HUDEP-2 (cell line): ENCODE data around the gene BNC2.
"Not testable (repeated sequence)": the region's sequence is repeated elsewhere in the genome, so short reads cannot be mapped to it uniquely, and the experiment has no call there.

Experiments
- DNase-seq, 76 experiments: peaks; one replicate each; lab custom pipeline; 2025; ENCODE audit not compliant: unreplicated experiment in 76 of 76; lab: John Stamatoyannopoulos, UW

Gene BNC2

DNA sequence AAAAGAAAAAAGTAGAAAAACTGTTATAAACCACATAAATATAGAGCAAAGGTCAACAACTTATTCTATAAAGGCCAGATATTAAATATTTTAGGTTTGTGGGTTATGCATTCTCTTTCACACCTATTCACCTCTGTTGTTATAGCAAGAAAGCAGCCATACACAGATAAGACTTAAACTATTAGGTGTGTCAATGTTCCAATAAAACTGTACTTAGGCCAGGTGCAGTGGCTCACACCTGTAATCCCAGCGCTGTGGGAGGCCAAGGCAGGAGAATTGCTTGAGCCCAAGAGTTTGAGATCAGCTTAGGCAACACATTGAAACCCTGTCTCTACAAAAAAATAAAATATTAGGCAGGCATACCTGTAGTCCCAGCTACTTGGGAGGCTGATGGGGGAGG lies 314.7 kb downstream of the BNC2 start:
- DNase-seq: no peak

DNA sequence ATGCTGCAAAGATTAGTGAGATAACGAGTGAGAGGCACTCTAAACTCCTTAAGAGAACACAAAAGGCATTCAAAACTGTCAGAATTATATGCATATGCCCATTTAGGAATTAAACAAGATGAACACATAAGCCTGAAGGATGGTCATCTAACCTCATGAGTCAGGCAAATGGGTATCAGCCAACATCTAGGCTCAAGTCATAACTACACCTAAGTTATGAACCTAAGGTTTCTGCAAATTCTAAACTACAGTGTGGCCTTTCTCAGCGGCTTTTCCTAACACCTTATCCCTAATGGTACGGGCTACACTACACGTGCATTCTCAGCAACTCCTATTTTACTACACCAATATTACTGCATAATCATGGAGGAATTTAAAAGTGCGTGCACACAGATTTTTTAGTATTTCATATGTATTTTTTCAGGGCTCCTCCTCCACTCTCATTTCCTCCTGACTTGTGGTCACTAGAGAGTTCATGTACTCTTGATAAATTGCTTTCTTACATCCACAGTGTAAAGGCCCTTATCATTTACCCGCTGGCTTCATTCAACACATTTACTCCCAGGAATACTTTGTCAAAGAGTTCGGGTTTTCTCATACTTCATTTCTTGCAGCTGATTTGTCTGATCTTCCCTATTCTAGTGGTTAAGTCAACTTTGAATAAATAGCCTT lies 316.5 kb downstream of the BNC2 start:
- no peak for DNase-seq

DNA sequence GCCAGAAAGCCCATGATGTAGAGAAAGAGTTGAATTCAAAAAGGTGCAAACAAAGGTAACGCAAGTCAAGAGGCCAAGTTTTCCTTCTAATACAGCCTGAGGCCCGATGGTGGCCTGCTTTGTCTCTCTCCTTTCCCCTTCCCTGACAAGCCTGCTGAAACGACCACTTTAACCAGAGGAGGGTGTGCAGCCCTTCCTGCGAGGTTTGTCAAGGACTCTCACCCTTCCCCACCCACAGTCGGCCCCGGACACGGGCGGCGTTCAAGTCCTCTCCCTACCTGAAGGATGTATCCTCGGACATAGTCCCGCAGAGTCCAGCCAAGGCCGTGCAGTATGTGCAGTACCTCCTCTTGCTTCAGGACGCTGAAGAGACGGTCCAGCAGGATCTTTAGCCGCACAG lies 318.2 kb downstream of the BNC2 start:
- DNase-seq: no peak

- no peak for DNase-seq
Observed at GRCh38 chr9:16551692-16552091, 318.8 kb downstream of the BNC2 start.

DNA sequence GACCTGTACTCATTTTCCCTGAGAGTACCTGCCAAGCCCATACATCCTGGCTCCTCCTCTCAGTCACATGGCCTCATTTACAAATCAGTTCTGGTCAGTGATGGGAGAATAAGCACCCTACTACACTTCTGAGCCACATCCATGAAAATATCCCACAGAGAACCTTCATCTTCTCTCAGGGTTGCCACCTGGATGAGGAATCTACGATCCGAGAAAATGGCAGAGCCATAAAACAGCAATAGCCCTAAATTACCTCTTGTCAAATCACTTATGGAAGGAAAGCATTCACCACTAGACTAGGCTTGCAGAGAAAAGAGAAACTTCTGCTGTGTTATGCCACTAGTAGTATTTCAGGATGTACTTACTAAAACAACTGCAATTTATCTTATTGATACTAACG lies 324.8 kb downstream of the BNC2 start:
- DNase-seq: no peak

DNA sequence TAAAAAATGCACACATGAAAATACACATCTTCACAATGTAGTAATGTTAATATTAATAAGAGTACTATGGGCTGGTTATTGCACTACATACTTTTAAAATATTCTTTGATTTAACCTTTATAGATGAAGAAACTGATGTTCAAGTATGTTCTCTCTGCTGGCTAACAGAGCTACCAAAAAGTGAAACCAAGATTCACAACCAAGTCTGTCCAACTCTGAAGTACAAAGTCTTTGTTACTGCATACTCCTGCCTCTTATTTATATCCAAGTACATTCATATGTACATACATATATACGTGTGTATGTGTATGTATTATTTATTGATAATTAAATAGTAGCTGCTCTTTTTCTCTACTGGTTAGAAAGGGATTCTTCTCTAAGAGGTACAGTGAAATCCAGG lies 325.6 kb downstream of the BNC2 start:
- no peak for DNase-seq

DNA sequence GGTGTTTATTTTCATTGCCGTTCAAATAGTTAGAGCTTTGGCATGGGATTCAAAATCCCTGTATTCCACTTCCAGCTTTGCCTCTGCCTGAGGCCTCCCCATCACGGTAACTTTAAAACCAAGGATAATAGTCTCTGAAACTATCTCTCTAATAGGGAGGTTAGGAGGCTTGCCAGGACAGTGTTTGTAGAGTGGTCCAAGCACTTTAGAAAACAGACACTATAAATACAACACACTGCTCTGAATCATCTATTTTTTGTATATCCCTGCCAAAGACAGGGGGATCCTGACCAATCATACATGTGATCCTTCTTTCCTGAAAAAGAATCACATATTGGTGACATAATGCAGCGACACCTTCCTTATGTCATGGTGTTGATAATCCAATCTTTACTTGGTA lies 326.8 kb downstream of the BNC2 start:
- DNase-seq: no peak

GRCh38 chr9:16543225-16543624 lies 327.2 kb downstream of the BNC2 start:
- no peak for DNase-seq

GRCh38 chr9:16542290-16542689 lies 328.2 kb downstream of the BNC2 start:
- no peak for DNase-seq

DNA sequence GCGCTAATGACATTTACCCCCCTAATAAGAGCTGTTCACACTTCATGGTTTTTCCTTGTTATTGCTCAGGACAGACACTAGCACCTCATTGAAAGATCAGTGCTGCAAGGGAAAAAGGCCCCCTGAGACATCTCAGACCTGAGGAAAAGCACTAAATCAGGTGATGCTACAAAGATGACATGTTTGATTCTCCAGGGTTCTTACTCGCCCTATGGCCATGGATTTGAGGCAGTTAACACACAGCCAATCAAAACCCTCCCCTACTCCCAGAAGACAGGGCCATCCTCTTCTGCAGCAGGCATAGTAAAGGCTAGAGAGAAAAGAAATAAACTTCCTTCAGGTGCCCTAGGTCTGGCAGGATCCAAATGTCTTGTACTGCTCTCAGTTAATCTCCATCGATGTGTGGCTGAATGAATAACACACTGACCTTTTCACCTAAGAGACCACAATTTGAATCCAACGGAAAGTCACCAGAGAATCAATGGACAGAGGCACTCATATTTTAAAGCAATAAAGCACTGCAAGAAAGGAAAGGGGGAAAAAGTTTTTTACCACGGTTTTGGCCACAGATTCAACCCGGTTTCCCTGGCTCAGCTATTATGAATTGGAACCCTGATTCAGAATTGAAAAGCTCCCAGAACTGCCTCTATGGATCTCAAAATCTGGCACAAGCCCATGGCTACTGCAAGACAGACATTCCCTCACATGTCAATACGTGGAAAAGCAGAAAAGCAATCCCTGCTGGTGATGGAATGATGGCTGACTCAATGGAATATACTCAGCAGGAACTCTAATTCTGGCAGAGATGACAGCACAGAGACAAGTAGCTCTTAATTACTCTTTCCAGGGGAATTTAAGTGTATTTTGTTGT lies 329.5 kb downstream of the BNC2 start:
- no peak for DNase-seq

DNA sequence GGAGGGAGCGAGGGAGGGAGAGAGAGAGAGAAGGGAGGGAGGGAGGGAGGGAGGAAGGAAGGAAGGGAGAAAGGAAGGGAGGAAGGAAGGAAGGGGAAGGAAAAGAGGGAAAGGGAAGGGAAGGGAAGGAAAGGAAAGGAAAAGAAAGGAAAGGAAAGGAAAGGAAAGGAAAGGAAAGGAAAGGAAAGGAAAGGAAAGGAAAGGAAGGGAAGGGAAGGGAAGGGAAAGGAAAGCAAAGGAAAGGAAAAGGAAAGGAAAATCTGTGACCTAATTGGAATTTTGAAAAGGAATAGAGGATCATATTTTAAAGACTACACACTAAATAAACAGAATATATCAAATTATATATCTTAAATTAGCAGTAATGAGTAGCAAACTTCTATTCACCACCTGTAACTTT lies 330.8 kb downstream of the BNC2 start:
- not testable (repeated sequence) for DNase-seq

DNA sequence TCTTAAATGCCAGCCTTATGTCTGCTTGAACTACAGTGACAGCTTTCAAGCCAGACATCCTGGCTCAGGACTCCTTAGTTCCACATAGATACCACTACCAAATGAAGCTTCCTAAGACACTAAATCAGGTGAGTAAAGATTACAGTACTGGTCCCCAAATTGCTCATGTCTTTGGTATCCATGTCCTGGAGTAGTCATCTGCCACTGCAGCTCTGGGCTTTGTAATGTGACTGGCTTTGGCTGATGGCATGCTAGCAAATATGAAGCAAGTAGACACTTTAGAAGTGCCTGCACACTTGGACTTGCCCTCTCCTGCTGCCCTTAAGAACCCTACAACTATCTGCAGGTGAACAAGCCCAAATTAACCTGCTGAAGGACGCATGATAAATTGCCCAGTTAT lies 334.9 kb downstream of the BNC2 start:
- no peak for DNase-seq

DNA sequence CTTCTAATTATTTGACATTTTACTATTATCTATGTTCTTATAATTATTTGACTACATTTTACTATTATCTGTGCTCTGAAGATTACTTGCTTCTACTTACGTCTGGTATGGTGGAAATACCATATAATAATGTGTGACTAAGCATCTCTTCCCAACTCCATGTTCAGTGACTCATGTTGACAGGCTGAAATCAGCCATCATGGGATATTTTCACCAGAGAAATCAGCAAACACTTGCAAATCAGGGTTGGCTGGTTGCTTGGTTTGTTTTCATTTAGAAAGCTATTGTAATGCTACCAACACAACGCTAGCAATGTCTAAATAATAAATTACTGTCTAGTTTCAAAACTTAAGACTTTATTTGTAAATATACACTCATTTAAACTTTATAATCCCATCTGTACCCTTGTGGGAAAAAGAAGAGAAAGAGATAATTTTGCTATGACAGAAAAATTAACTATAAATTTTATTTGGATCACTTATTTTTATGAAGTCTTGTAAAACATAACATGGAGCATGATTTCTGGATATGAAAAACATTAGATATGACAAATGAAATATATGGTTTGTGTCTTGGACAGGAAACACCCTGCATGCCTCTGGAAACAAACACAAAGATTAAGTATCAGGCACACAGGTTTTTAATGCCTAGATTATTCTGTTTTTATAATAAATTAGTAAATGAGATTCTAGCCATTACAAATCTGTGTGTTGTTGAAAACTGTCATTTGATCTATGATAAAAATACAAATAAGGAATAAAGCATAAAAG lies 337.6 kb downstream of the BNC2 start:
- no peak for DNase-seq

GRCh38 chr9:16532272-16532671 lies 338.2 kb downstream of the BNC2 start:
- DNase-seq: no peak

DNA sequence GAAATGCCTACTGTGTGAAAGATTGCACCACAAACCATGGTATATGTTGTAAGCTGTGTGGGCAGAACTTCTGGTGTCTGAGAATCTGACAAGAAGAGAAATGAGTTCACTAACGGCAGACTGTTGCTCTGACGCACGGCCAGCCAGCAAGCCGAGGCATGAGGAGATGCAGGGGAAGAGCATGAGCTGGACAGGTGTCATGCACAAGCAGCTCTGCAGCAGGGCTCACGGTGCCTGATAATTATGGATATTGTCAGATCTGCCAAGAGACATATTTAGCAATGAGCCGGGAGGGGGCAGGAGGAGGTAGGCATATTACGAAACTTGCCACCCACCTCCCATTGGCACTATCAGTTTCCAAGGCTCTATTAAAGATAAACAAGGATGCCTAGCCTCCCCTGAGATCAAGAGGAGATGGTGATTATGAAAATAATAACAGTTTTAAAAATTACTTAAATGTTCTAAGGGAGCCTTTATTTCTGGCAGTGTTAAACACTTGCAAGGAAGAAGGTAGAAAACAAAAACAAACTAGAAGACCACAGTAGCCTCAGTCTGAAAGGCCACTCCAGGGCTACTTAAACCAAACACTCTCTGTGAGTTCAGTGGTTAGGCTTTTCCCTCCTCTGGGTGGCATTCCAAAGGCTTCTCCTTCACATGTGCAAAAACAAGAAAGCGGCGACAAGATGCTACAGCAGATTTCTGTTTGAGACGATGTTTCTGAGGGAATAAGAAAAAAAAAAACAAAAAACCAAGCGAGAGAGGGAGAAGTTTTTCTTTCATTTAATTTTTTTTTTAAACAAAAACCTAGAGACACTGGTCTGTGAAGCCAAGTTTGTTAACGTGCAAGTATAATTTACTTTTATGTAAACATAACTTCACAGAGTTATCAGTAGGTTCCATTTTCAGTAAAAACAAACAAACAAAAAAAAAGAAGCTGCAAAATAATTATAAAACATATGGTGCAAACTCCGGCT lies 339.5 kb downstream of the BNC2 start:
- no peak for DNase-seq

DNA sequence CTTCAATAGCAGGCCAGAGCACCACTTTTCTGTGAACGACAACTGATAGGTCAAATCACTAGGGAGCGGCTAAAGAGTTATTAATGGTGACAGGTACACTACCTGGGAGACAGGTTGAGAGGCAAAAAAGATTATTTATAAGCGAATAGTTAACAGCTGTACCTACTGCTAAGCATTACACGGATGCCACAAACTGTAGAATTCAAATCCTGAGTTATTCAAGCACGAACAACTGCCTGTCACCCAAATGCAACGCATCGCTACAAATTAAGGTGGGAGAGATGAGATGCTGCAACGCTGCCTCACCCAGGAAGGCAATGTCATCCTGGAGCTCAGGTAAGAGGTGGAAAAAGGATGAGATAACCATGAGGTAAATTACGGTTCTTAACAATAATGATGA lies 342.9 kb downstream of the BNC2 start:
- DNase-seq: no peak

GRCh38 chr9:16526380-16526779 lies 344.1 kb downstream of the BNC2 start:
- DNase-seq: no peak

- no peak for DNase-seq
Observed at GRCh38 chr9:16524823-16525222, 345.6 kb downstream of the BNC2 start.

DNA sequence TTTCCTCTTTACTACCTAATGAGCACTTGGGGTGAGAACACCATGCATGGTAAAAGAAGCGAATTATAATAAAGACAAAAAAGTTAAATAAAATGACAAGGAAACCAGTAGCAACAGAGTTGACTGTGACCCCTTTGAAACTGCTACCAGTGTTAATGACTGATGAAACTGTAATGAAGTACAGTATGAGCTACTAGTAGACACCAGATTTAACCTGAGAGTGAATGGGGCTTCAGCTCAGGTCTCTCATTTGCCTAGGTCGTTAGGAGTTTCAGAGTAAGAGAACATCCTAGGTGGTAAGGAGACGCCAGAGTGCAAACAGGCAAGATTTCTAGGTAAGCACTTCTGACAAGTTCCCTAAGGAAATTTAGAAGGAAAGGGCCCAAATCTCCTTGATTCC lies 346.4 kb downstream of the BNC2 start:
- DNase-seq: no peak

DNA sequence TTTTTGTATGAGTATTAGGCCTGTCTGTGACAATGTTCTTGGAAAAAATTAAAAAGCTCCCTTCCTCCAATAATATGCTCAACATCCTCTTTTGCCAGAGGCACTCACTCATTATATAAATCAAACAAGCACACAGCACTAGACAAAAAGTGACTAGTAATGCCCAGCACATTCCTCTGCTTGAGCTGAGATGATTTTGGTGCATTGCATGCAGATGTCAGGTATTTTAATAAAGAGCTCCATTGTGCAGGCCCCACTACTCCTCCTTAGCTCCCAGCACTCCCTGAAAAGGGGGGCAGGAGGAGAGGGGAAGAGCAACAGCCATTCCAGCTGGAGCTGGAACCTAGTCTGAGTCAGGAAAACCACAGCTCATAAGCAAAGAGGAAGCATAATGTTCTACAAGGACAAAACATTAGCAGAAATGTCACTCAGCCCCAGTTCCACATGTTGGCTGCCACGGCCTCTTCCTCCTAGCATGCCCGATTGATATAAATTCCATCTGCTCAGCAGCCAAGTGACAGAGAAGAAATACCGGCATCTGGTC lies 348.5 kb downstream of the BNC2 start:
- no peak for DNase-seq
